Measurements from ENCODE around the gene TDP1.
"Not testable (repeated sequence)": the region's sequence is repeated elsewhere in the genome, so short reads cannot be mapped to it uniquely, and the experiment has no call there.

Gene TDP1

GRCh38 chr14:90054803-90055202 lies 99.1 kb downstream of the TDP1 start:
- no peak for DNase-seq

GRCh38 chr14:90056826-90057225 lies 101.1 kb downstream of the TDP1 start:
- peak; percentile 16 for DNase-seq

GRCh38 chr14:90058876-90059458 lies 103.2 kb downstream of the TDP1 start:
- no peak for DNase-seq

- DNase-seq = peak; percentile 89
Measured at GRCh38 chr14:90060312-90060964, 104.7 kb downstream of the TDP1 start.

GRCh38 chr14:90060965-90061684 lies 105.4 kb downstream of the TDP1 start:
- DNase-seq = no peak

GRCh38 chr14:90061685-90062126 lies 106.0 kb downstream of the TDP1 start, which contains the start of gene KCNK13:
KCNK13 (plus strand) TSS chr14:90061994; CDS start chr14:90062206, 212 bp downstream.
- peak; percentile 41 for DNase-seq

- DNase-seq = peak; percentile 91
Measured at GRCh38 chr14:90062127-90062794, 106.5 kb downstream of the TDP1 start.

GRCh38 chr14:90062822-90063539 lies 107.3 kb downstream of the TDP1 start:
- no peak for DNase-seq

GRCh38 chr14:90072350-90072749 lies 116.6 kb downstream of the TDP1 start:
- no peak for DNase-seq

- DNase-seq = no peak
Measured at GRCh38 chr14:90079576-90079975, 123.8 kb downstream of the TDP1 start.

- DNase-seq = no peak
Measured at GRCh38 chr14:90087433-90087832, 131.7 kb downstream of the TDP1 start.

GRCh38 chr14:90088176-90088575 lies 132.4 kb downstream of the TDP1 start:
- no peak for DNase-seq

- not testable (repeated sequence) for DNase-seq
Measured at GRCh38 chr14:90089486-90089885, 133.8 kb downstream of the TDP1 start.

- no peak for DNase-seq
Measured at GRCh38 chr14:90091393-90091792, 135.7 kb downstream of the TDP1 start.

GRCh38 chr14:90093942-90094595 lies 138.3 kb downstream of the TDP1 start:
- no peak for DNase-seq

All from NCI-H2171 treated with DMSO at 0.1 percent for 48 hours (cell line).